CD4-positive, alpha-beta T cell (primary cell): Measurements from ENCODE around the gene CARD19. TPM values are rescaled to one million over a fixed set of nuclear protein-coding genes. Genes with fewer than 3 reads are reported as not detected.
A peak's percentile ranks its signal among the peaks of the same experiment; 100 is the strongest.

Experiments used
- ATAC-seq: fragments of 200-7000 bp; cut with Tn5 transposase; one replicate; pipeline ENCODE4 v1.10.0; 2022; ENCODE audit warnings: mild to moderate bottlenecking; ENCODE audit not compliant: poor library complexity
- CTCF ChIA-PET: fragments of 350-600 bp; sonication (Branson Sonifier 250); formaldehyde crosslinking; loops from one replicate; lab custom pipeline; 2021; ENCODE audit warnings: antibody characterized with exemption, inconsistent platforms; lab: Charles Lee
- POLR2A ChIA-PET: fragments of 350-600 bp; sonication (Branson Sonifier 250); formaldehyde crosslinking; loops from one replicate; lab custom pipeline; 2021; ENCODE audit warnings: antibody characterized with exemption, inconsistent platforms; lab: Charles Lee
- DNase-seq, 14 experiments: peaks; one replicate each; pipeline ENCODE4 v3.0.0-alpha.2; 2013 to 2020; ENCODE audit warnings: mixed read lengths in 2 of 14
- H3K27ac ChIP-seq, 2 donors: one replicate each; pipeline versions ENCODE4 v1.5.1 to v1.7.0; 2013; ENCODE audit warnings: low read length in 2 of 2, low read depth in 1 of 2, mild to moderate bottlenecking in 1 of 2
- H3K27me3 ChIP-seq, 2 experiments: 1 replicate in 1 of 2; 2 replicates in 1 of 2; pipeline versions ENCODE4 v1.6.1 to v1.7.0; 2013; ENCODE audit warnings: low read length in 2 of 2, control low read depth in 1 of 2, mild to moderate bottlenecking in 1 of 2, moderate library complexity in 1 of 2; ENCODE audit not compliant: insufficient read depth in 2 of 2, control insufficient read depth in 1 of 2
- H3K36me3 ChIP-seq: one replicate; pipeline ENCODE4 v1.6.1; 2013; ENCODE audit warnings: low read length, control low read depth; ENCODE audit not compliant: insufficient read depth
- H3K4me1 ChIP-seq: one replicate; pipeline ENCODE4 v1.6.1; 2013; ENCODE audit warnings: low read length, control low read depth; ENCODE audit not compliant: insufficient read depth
- H3K4me3 ChIP-seq: one replicate; pipeline ENCODE4 v1.5.1; 2013; ENCODE audit warnings: mild to moderate bottlenecking, low read length, moderate library complexity
- H3K9me3 ChIP-seq, 2 experiments: 1 replicate in 1 of 2; 2 replicates in 1 of 2; pipeline versions ENCODE4 v1.6.1 to v1.7.0; 2013; ENCODE audit warnings: low read length in 2 of 2, mild to moderate bottlenecking in 2 of 2, control low read depth in 1 of 2, moderate library complexity in 1 of 2; ENCODE audit not compliant: control insufficient read depth in 1 of 2, insufficient read depth in 1 of 2
- H3K27ac Mint-ChIP-seq: one replicate; pipeline ENCODE4 v1.8.0; 2020; ENCODE audit warnings: mixed read lengths
- H3K27me3 Mint-ChIP-seq: one replicate; pipeline ENCODE4 v1.8.0; 2021; ENCODE audit warnings: mixed read lengths
- H3K36me3 Mint-ChIP-seq: one replicate; pipeline ENCODE4 v1.8.0; 2021; ENCODE audit warnings: low read depth, mixed read lengths
- H3K4me1 Mint-ChIP-seq: one replicate; pipeline ENCODE4 v1.8.0; 2021; ENCODE audit warnings: low read depth, mixed read lengths
- H3K4me3 Mint-ChIP-seq: one replicate; pipeline ENCODE4 v1.8.0; 2020; ENCODE audit warnings: mild to moderate bottlenecking, mixed read lengths
- H3K9me3 Mint-ChIP-seq: one replicate; pipeline ENCODE4 v1.8.0; 2020; ENCODE audit warnings: mixed read lengths
- intact Hi-C, 2 experiments: fragments of 100-400 bp; cut with DNase I in 1 of 2; cut with micrococcal nuclease in 1 of 2; formaldehyde crosslinking; loops; one replicate each; pipeline versions ENCODE4 v1.15.1 to v1.9.0; 2023 to 2025; cut with DNase I, micrococcal nuclease
- total RNA-seq, 174 experiments: library from RNA in 2 of 174; stranded (reverse) in 2 of 174; gene quantifications; one replicate each; pipeline ENCODE4 v1.2.3 and lab custom pipeline; 2021 to 2026
- TF ChIP-seq, protein P1 (sequence below): fragments of 200-600 bp; IDR thresholded peaks from one replicate; pipeline ENCODE4 v1.8.0; 2022; ENCODE audit warnings: antibody characterized with exemption, mild to moderate bottlenecking

The CARD19 gene
- total RNA-seq, 2 experiments from 2014 or later = 38.8 to 39.2 TPM

GRCh38 chr9:93108291-93109041 lies 12.4 kb downstream of the CARD19 start:
- Mint-ChIP-seq H3K4me3 (no peak overlapping the region), H3K4me1 (peaks cover 58% of the 10 kb centered on the region), H3K9me3 (peaks cover 11% of the 10 kb centered on the region), H3K27me3 (no peaks in the 10 kb centered on the region), H3K27ac (peak overlapping the region; percentile 52), H3K36me3 (peaks cover 65% of the 10 kb centered on the region)
- POLR2A ChIA-PET = interaction anchor here (0.7 to 3.6 kb wide), 8 partner anchors 12 to 458 kb away, joined by 3 to 26 read pairs (median 4); partner anchors contain the start of genes CARD19 and NINJ1
- Histone ChIP-seq H3K9me3 (peaks cover 0 to 9% of the 10 kb centered on the region in 2 experiments), H3K36me3 (peaks cover 59% of the 10 kb centered on the region), H3K4me3 (no peak overlapping the region), H3K27me3 (no peaks in the 10 kb centered on the region), H3K27ac (no peak overlapping the region), H3K4me1 (peaks cover 65% of the 10 kb centered on the region)
- TF ChIP-seq, protein P1, sequence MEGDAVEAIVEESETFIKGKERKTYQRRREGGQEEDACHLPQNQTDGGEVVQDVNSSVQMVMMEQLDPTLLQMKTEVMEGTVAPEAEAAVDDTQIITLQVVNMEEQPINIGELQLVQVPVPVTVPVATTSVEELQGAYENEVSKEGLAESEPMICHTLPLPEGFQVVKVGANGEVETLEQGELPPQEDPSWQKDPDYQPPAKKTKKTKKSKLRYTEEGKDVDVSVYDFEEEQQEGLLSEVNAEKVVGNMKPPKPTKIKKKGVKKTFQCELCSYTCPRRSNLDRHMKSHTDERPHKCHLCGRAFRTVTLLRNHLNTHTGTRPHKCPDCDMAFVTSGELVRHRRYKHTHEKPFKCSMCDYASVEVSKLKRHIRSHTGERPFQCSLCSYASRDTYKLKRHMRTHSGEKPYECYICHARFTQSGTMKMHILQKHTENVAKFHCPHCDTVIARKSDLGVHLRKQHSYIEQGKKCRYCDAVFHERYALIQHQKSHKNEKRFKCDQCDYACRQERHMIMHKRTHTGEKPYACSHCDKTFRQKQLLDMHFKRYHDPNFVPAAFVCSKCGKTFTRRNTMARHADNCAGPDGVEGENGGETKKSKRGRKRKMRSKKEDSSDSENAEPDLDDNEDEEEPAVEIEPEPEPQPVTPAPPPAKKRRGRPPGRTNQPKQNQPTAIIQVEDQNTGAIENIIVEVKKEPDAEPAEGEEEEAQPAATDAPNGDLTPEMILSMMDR = no peak
- ATAC-seq (no peak), DNase-seq (peak in 2 of 14 experiments; percentile 39 to 48)
- CTCF ChIA-PET = interaction anchor here (0.6 to 1.9 kb wide), 21 partner anchors 11 to 194 kb away, joined by 3 to 22 read pairs (median 4); partner anchors contain the start of genes CARD19 and NINJ1
- intact Hi-C loops = loop anchor here (1.0 to 2.0 kb wide), 4 partner anchors 39 to 458 kb away; no protein-coding TSS in a partner anchor

DNA sequence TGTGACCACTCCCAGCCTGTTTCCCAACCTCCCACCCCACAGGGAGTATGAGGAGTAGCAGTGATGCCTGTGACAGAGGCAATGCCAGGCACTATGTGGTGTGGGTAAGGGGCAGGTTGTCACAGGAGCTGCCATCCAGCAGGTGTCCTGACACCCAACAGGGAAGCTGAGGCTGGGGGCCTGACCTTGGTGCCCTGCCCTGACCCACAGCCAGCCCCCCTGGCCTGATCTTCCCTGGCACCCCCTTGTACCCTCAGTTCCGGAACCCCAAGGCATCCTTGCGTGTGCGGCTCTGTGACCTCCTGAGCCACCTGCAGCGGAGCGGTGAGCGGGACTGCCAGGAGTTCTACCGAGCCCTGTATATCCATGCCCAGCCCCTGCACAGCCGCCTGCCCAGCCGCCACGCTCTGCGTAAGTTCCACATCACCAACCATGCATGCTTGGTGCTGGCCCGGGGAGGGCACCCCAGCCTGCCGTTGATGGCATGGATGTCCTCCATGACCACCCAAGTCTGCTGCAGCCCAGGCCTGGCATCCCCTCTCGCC lies 14.4 kb downstream of the CARD19 start:
- ChIA-PET POLR2A (no interaction called here), CTCF (interaction anchor here (1.9 kb wide), 2 partner anchors 9 to 13 kb away, joined by 13 to 22 read pairs; partner anchors contain the start of gene CARD19)
- no peaks in the 10 kb centered on the region for H3K27me3 ChIP-seq
- Mint-ChIP-seq H3K4me3 (no peak overlapping the region), H3K4me1 (peaks cover 48% of the 10 kb centered on the region), H3K9me3 (peaks cover 2% of the 10 kb centered on the region), H3K36me3 (peaks cover 55% of the 10 kb centered on the region), H3K27me3 (no peaks in the 10 kb centered on the region), H3K27ac (no peak overlapping the region)
- H3K27ac ChIP-seq = no peak overlapping the region
- peaks cover 77% of the 10 kb centered on the region for H3K4me1 ChIP-seq
- no peaks in the 10 kb centered on the region for H3K9me3 ChIP-seq
- intact Hi-C loops = no loop called here
- TF ChIP-seq, protein P1 = no peak
- H3K4me3 ChIP-seq = no peak overlapping the region
- no peak for DNase-seq
- ATAC-seq = no peak
- peaks cover 66% of the 10 kb centered on the region for H3K36me3 ChIP-seq

GRCh38 chr9:93111001-93111370 lies 15.0 kb downstream of the CARD19 start:
- Mint-ChIP-seq H3K36me3 (peaks cover 49% of the 10 kb centered on the region), H3K9me3 (no peaks in the 10 kb centered on the region), H3K27me3 (no peaks in the 10 kb centered on the region), H3K27ac (no peak overlapping the region), H3K4me1 (peaks cover 42% of the 10 kb centered on the region), H3K4me3 (no peak overlapping the region)
- TF ChIP-seq, protein P1 = no peak
- no peak overlapping the region for H3K4me3 ChIP-seq
- H3K27ac ChIP-seq = no peak overlapping the region
- DNase-seq (no peak), ATAC-seq (no peak)
- intact Hi-C loops = no loop called here
- H3K27me3 ChIP-seq = no peaks in the 10 kb centered on the region
- H3K9me3 ChIP-seq = no peaks in the 10 kb centered on the region
- POLR2A ChIA-PET = no interaction called here
- peaks cover 74% of the 10 kb centered on the region for H3K4me1 ChIP-seq
- CTCF ChIA-PET = interaction anchor here (1.4 kb wide), 1 partner anchor 107 kb away, joined by 3 read pairs; no protein-coding TSS in a partner anchor
- peaks cover 66% of the 10 kb centered on the region for H3K36me3 ChIP-seq
